Measurements from ENCODE around the gene IFT25.

Gene IFT25

GRCh38 chr1:53902235-53903138, 43.0 kb downstream of the IFT25 start:
- Histone ChIP-seq H3K18ac (ENCODE audit: low read length) (no peak overlapping the region), H3K9ac (ENCODE audit: low read length) (no peak overlapping the region), H3K4ac (ENCODE audit: low read depth, low read length) (no peak overlapping the region), H2BK120ac (ENCODE audit: insufficient read depth, low read length, poor library complexity) (no peak overlapping the region), H2BK12ac (ENCODE audit: low read length) (no peak overlapping the region), H3K79me2 (ENCODE audit: control insufficient read depth, insufficient read depth, low read length, poor library complexity) (no peaks in the 10 kb centered on the region), H3K27me3 (ENCODE audit: insufficient read depth, low read length) (no peaks in the 10 kb centered on the region), H3K9me3 (ENCODE audit: insufficient read depth, low read depth, low read length) (no peaks in the 10 kb centered on the region), H2AFZ (ENCODE audit: insufficient read depth, low read length, poor library complexity) (no peak overlapping the region), H4K12ac (ENCODE audit: low read depth, low read length) (no peak overlapping the region), H3K14ac (ENCODE audit: low read length) (no peak overlapping the region), H3K4me2 (ENCODE audit: low read length) (no peak overlapping the region), H4K8ac (ENCODE audit: low read depth, low read length) (no peak overlapping the region), H3K4me1 (ENCODE audit: control insufficient read depth in 1 of 2, insufficient read depth in 2 of 2, low read length in 2 of 2) (peaks cover 0 to 4% of the 10 kb centered on the region in 2 experiments), H3K79me1 (ENCODE audit: low read length) (no peaks in the 10 kb centered on the region), H2BK5ac (ENCODE audit: low read depth, low read length, poor library complexity) (no peak overlapping the region), H3K36me3 (ENCODE audit: control insufficient read depth in 1 of 2, insufficient read depth in 2 of 2, low read length in 2 of 2) (no peaks in the 10 kb centered on the region), H4K91ac (ENCODE audit: low read depth, low read length) (no peak overlapping the region), H3K23ac (ENCODE audit: low read length) (no peak overlapping the region), H3K27ac (ENCODE audit: low read depth, low read length) (no peak overlapping the region), H3K4me3 (ENCODE audit: low read depth, low read length) (no peak overlapping the region), H2AK5ac (ENCODE audit: low read length) (no peak overlapping the region)
- no CpG with 5 or more reads among the region's 7 CpGs for WGBS (ENCODE audit: extremely low coverage, insufficient coverage, insufficient read length)
- peak; percentile 49 to 80 for DNase-seq

DNA sequence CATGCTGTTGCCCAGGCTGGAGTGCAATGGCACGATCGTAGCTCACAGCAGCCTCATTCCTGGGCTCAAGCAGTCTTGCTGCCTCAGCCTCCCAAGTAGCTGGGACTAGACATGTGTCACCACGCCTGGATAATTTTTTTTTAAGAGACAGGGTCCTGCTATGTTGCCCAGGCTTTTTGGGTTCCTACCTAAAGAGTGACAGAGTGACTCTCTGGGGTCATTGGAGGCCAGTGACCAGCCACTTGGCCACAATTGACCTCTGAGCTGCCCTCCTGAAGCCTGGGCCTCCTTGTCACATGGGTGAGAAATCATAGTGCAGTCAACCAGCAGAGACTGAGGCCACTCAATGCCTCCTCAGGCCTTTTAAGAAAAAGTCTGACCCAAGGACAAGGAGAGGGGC, 45.8 kb downstream of the IFT25 start:
- H3K36me3 ChIP-seq (ENCODE audit: control insufficient read depth in 1 of 2, insufficient read depth in 2 of 2, low read length in 2 of 2): no peaks in the 10 kb centered on the region
- no peak overlapping the region for H3K4ac ChIP-seq (ENCODE audit: low read depth, low read length)
- H2AK5ac ChIP-seq (ENCODE audit: low read length): no peak overlapping the region
- no peak overlapping the region for H3K9ac ChIP-seq (ENCODE audit: low read length)
- no peak overlapping the region for H3K14ac ChIP-seq (ENCODE audit: low read length)
- no peak overlapping the region for H4K12ac ChIP-seq (ENCODE audit: low read depth, low read length)
- peaks cover 0 to 7% of the 10 kb centered on the region in 2 experiments for H3K4me1 ChIP-seq (ENCODE audit: control insufficient read depth in 1 of 2, insufficient read depth in 2 of 2, low read length in 2 of 2)
- H3K18ac ChIP-seq (ENCODE audit: low read length): no peak overlapping the region
- H2BK120ac ChIP-seq (ENCODE audit: insufficient read depth, low read length, poor library complexity): no peak overlapping the region
- no CpG with 5 or more reads among the region's 3 CpGs for WGBS (ENCODE audit: extremely low coverage, insufficient coverage, insufficient read length)
- no peak overlapping the region for H4K8ac ChIP-seq (ENCODE audit: low read depth, low read length)
- H3K4me3 ChIP-seq (ENCODE audit: low read depth, low read length): no peak overlapping the region
- no peak overlapping the region for H2BK12ac ChIP-seq (ENCODE audit: low read length)
- DNase-seq: no peak
- H3K4me2 ChIP-seq (ENCODE audit: low read length): no peak overlapping the region
- no peaks in the 10 kb centered on the region for H3K79me2 ChIP-seq (ENCODE audit: control insufficient read depth, insufficient read depth, low read length, poor library complexity)
- H3K27ac ChIP-seq (ENCODE audit: low read depth, low read length): no peak overlapping the region
- H2BK5ac ChIP-seq (ENCODE audit: low read depth, low read length, poor library complexity): no peak overlapping the region
- no peaks in the 10 kb centered on the region for H3K79me1 ChIP-seq (ENCODE audit: low read length)
- no peak overlapping the region for H3K23ac ChIP-seq (ENCODE audit: low read length)
- no peaks in the 10 kb centered on the region for H3K27me3 ChIP-seq (ENCODE audit: insufficient read depth, low read length)
- no peaks in the 10 kb centered on the region for H3K9me3 ChIP-seq (ENCODE audit: insufficient read depth, low read depth, low read length)
- H2AFZ ChIP-seq (ENCODE audit: insufficient read depth, low read length, poor library complexity): no peak overlapping the region
- no peak overlapping the region for H4K91ac ChIP-seq (ENCODE audit: low read depth, low read length)

GRCh38 chr1:53899206-53899628, 46.3 kb downstream of the IFT25 start:
- no peak overlapping the region for H2AFZ ChIP-seq (ENCODE audit: insufficient read depth, low read length, poor library complexity)
- no peak overlapping the region for H4K8ac ChIP-seq (ENCODE audit: low read depth, low read length)
- H3K36me3 ChIP-seq (ENCODE audit: control insufficient read depth in 1 of 2, insufficient read depth in 2 of 2, low read length in 2 of 2): no peaks in the 10 kb centered on the region
- H3K4me1 ChIP-seq (ENCODE audit: control insufficient read depth in 1 of 2, insufficient read depth in 2 of 2, low read length in 2 of 2): peaks cover 0 to 7% of the 10 kb centered on the region in 2 experiments
- H3K79me2 ChIP-seq (ENCODE audit: control insufficient read depth, insufficient read depth, low read length, poor library complexity): no peaks in the 10 kb centered on the region
- no peak overlapping the region for H3K4ac ChIP-seq (ENCODE audit: low read depth, low read length)
- H3K14ac ChIP-seq (ENCODE audit: low read length): no peak overlapping the region
- H3K79me1 ChIP-seq (ENCODE audit: low read length): no peaks in the 10 kb centered on the region
- H3K18ac ChIP-seq (ENCODE audit: low read length): no peak overlapping the region
- no peak overlapping the region for H3K4me2 ChIP-seq (ENCODE audit: low read length)
- no peak overlapping the region for H2AK5ac ChIP-seq (ENCODE audit: low read length)
- DNase-seq: no peak
- WGBS (ENCODE audit: extremely low coverage, insufficient coverage, insufficient read length): no CpG with 5 or more reads among the region's 2 CpGs
- no peaks in the 10 kb centered on the region for H3K27me3 ChIP-seq (ENCODE audit: insufficient read depth, low read length)
- no peak overlapping the region for H2BK120ac ChIP-seq (ENCODE audit: insufficient read depth, low read length, poor library complexity)
- H3K4me3 ChIP-seq (ENCODE audit: low read depth, low read length): no peak overlapping the region
- H3K27ac ChIP-seq (ENCODE audit: low read depth, low read length): no peak overlapping the region
- no peak overlapping the region for H3K23ac ChIP-seq (ENCODE audit: low read length)
- no peaks in the 10 kb centered on the region for H3K9me3 ChIP-seq (ENCODE audit: insufficient read depth, low read depth, low read length)
- no peak overlapping the region for H2BK5ac ChIP-seq (ENCODE audit: low read depth, low read length, poor library complexity)
- H3K9ac ChIP-seq (ENCODE audit: low read length): no peak overlapping the region
- no peak overlapping the region for H4K91ac ChIP-seq (ENCODE audit: low read depth, low read length)
- H4K12ac ChIP-seq (ENCODE audit: low read depth, low read length): no peak overlapping the region
- no peak overlapping the region for H2BK12ac ChIP-seq (ENCODE audit: low read length)

DNA sequence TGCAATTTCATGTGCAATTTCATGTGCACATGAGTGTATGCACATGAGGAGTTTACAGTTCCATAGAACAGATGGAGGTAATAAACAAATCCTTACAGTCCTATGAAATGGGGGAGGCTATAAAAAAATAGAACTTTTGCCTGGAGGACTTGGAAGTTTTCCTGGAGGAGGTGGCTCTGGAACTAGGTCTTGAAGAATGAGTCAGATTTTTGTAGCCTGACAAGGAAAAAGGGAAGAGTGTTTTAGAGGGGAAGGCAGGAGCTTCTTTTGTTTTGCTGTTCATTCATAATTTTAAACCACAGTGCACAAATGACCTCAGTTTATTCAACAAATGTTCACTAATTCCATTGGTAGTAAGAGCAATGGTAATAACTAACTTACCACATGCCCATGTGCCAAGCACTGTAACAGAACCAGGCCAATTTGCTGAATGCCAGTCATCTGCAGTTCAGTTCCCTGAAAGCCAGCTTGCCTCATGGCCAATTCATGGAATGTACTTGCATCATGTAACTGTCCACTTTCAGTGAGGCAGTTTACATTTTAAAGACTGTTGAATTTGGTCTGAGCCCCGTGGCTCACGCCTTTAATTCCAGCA, 48.8 kb downstream of the IFT25 start:
- Histone ChIP-seq H3K14ac (ENCODE audit: low read length) (no peak overlapping the region), H4K91ac (ENCODE audit: low read depth, low read length) (no peak overlapping the region), H3K4me1 (ENCODE audit: control insufficient read depth in 1 of 2, insufficient read depth in 2 of 2, low read length in 2 of 2) (peaks cover 0 to 5% of the 10 kb centered on the region in 2 experiments), H2AFZ (ENCODE audit: insufficient read depth, low read length, poor library complexity) (no peak overlapping the region), H3K9me3 (ENCODE audit: insufficient read depth, low read depth, low read length) (no peaks in the 10 kb centered on the region), H2BK120ac (ENCODE audit: insufficient read depth, low read length, poor library complexity) (no peak overlapping the region), H3K36me3 (ENCODE audit: control insufficient read depth in 1 of 2, insufficient read depth in 2 of 2, low read length in 2 of 2) (no peaks in the 10 kb centered on the region), H3K79me1 (ENCODE audit: low read length) (no peaks in the 10 kb centered on the region), H2BK5ac (ENCODE audit: low read depth, low read length, poor library complexity) (no peak overlapping the region), H3K79me2 (ENCODE audit: control insufficient read depth, insufficient read depth, low read length, poor library complexity) (no peaks in the 10 kb centered on the region), H3K23ac (ENCODE audit: low read length) (no peak overlapping the region), H3K27me3 (ENCODE audit: insufficient read depth, low read length) (no peaks in the 10 kb centered on the region), H2BK12ac (ENCODE audit: low read length) (no peak overlapping the region), H3K18ac (ENCODE audit: low read length) (no peak overlapping the region), H4K8ac (ENCODE audit: low read depth, low read length) (no peak overlapping the region), H2AK5ac (ENCODE audit: low read length) (no peak overlapping the region), H3K4ac (ENCODE audit: low read depth, low read length) (no peak overlapping the region), H3K9ac (ENCODE audit: low read length) (no peak overlapping the region), H3K4me2 (ENCODE audit: low read length) (no peak overlapping the region), H4K12ac (ENCODE audit: low read depth, low read length) (no peak overlapping the region), H3K27ac (ENCODE audit: low read depth, low read length) (no peak overlapping the region), H3K4me3 (ENCODE audit: low read depth, low read length) (no peak overlapping the region)
- no CpG with 5 or more reads among the region's 2 CpGs for WGBS (ENCODE audit: extremely low coverage, insufficient coverage, insufficient read length)
- DNase-seq: peak in 1 of 2 donors; percentile 9

Measured in trophoblast cell (in vitro differentiated cells and primary cell).